HL-60 (cell line): Measurements from ENCODE around the gene NOLC1.

Experiments
- POLR2AphosphoS5 ChIP-seq: IDR thresholded peaks from 2 replicates; pipeline ENCODE4 v1.6.1; 2012; ENCODE audit warnings: low read depth
- TF ChIP-seq, protein P1 (sequence below): IDR thresholded peaks from one replicate; pipeline ENCODE4 v1.5.1; 2011; ENCODE audit warnings: low read length, control low read depth, inconsistent platforms; ENCODE audit not compliant: insufficient read depth

DNA sequence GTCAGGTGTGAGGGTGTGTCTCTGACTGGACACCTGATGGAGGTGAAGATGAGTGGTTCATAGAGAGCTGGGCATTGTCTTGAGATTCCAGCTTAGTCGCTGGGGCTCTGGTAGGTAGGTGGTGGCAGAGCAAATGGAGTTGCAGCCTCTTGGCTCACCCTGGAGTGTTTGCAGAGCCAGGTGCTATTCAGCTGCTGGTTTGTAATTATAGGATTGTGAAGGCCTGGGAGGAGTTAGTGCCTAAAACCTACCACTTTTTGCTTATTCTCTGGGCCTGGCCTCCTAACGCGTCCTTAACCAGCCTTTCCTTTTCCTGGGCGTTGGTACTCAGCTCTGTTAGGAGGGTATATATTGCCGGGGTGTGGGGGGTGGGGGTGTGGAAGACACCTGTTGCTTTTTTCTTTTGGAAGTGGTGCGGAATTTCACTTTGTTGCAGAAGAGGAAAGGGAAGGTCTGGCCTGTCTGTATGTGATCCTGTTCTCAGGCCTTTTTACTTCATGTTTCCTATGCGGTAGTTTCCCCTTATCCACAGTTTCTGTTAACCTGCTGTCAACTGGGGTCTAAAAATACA lies 16.1 kb upstream of the NOLC1 start:
- TF ChIP-seq, protein P1, sequence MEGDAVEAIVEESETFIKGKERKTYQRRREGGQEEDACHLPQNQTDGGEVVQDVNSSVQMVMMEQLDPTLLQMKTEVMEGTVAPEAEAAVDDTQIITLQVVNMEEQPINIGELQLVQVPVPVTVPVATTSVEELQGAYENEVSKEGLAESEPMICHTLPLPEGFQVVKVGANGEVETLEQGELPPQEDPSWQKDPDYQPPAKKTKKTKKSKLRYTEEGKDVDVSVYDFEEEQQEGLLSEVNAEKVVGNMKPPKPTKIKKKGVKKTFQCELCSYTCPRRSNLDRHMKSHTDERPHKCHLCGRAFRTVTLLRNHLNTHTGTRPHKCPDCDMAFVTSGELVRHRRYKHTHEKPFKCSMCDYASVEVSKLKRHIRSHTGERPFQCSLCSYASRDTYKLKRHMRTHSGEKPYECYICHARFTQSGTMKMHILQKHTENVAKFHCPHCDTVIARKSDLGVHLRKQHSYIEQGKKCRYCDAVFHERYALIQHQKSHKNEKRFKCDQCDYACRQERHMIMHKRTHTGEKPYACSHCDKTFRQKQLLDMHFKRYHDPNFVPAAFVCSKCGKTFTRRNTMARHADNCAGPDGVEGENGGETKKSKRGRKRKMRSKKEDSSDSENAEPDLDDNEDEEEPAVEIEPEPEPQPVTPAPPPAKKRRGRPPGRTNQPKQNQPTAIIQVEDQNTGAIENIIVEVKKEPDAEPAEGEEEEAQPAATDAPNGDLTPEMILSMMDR: no peak
- TF ChIP-seq POLR2AphosphoS5: no peak
